Astrocyte (in vitro differentiated cells and primary cell): ENCODE measurements around the gene ORC4. TPM values are rescaled to one million over a fixed set of nuclear protein-coding genes. Genes with fewer than 3 reads are reported as not detected.

Experiments
- DNase-seq: peaks from one replicate; pipeline ENCODE4 v3.0.0-alpha.2; 2010; ENCODE audit warnings: low read depth
- FAIRE-seq: peaks from 2 replicates; lab custom pipeline; 2011; peaks lifted over from hg19 to GRCh38; lab: Jason Lieb, UNC
- H2AFZ ChIP-seq: 2 replicates; pipeline ENCODE4 v1.6.0; 2012; ENCODE audit warnings: low read depth, low read length, inconsistent platforms
- H3K27ac ChIP-seq: 2 replicates; pipeline ENCODE4 v1.5.1; 2011; ENCODE audit warnings: low read depth, low read length, inconsistent platforms
- H3K27me3 ChIP-seq: 2 replicates; pipeline ENCODE4 v1.6.0; 2011; ENCODE audit warnings: low read length, inconsistent platforms; ENCODE audit not compliant: insufficient read depth
- H3K36me3 ChIP-seq: 2 replicates; pipeline ENCODE4 v1.5.1; 2011; ENCODE audit warnings: low read length, inconsistent platforms; ENCODE audit not compliant: insufficient read depth
- H3K4me1 ChIP-seq: 2 replicates; pipeline ENCODE4 v1.5.1; 2011; ENCODE audit warnings: low read length, inconsistent platforms; ENCODE audit not compliant: insufficient read depth
- H3K4me2 ChIP-seq: 2 replicates; pipeline ENCODE4 v1.6.0; 2012; ENCODE audit warnings: low read length, inconsistent platforms
- H3K4me3 ChIP-seq: 2 replicates; pipeline ENCODE4 v1.5.1; 2011; ENCODE audit warnings: low read depth, mild to moderate bottlenecking, low read length, inconsistent platforms; ENCODE audit not compliant: insufficient read depth
- H3K79me2 ChIP-seq: 2 replicates; pipeline ENCODE4 v1.6.0; 2012; ENCODE audit warnings: mild to moderate bottlenecking, low read length, inconsistent platforms; ENCODE audit not compliant: insufficient read depth
- H3K9ac ChIP-seq: 2 replicates; pipeline ENCODE4 v1.6.0; 2012; ENCODE audit warnings: mild to moderate bottlenecking, low read length, inconsistent platforms
- H3K9me3 ChIP-seq: 2 replicates; pipeline ENCODE4 v1.5.1; 2012; ENCODE audit warnings: low read depth, mild to moderate bottlenecking, low read length, inconsistent platforms; ENCODE audit not compliant: insufficient read depth
- H4K20me1 ChIP-seq: 2 replicates; pipeline ENCODE4 v1.6.0; 2012; ENCODE audit warnings: low read length, inconsistent platforms; ENCODE audit not compliant: insufficient read depth
- H3K27ac Mint-ChIP-seq: one replicate; pipeline ENCODE4 v1.8.0; 2021; ENCODE audit warnings: mild to moderate bottlenecking, mixed read lengths; ENCODE audit not compliant: unreplicated experiment
- H3K27me3 Mint-ChIP-seq: one replicate; pipeline ENCODE4 v1.8.0; 2021; ENCODE audit warnings: low read depth, mixed read lengths; ENCODE audit not compliant: unreplicated experiment
- H3K36me3 Mint-ChIP-seq: one replicate; pipeline ENCODE4 v1.8.0; 2021; ENCODE audit warnings: low read depth, mixed read lengths; ENCODE audit not compliant: unreplicated experiment
- H3K4me1 Mint-ChIP-seq: one replicate; pipeline ENCODE4 v1.8.0; 2021; ENCODE audit warnings: low read depth, mixed read lengths; ENCODE audit not compliant: unreplicated experiment
- H3K4me3 Mint-ChIP-seq: one replicate; pipeline ENCODE4 v1.8.0; 2021; ENCODE audit warnings: mild to moderate bottlenecking, moderate library complexity, mixed read lengths; ENCODE audit not compliant: unreplicated experiment
- H3K9me3 Mint-ChIP-seq: one replicate; pipeline ENCODE4 v1.8.0; 2021; ENCODE audit warnings: mild to moderate bottlenecking, mixed read lengths; ENCODE audit not compliant: unreplicated experiment
- CTCF ChIP-seq: IDR thresholded peaks from 2 replicates; pipeline ENCODE4 v1.5.1; 2011; ENCODE audit warnings: low read depth, mild to moderate bottlenecking, inconsistent platforms, low read length, moderate library complexity; ENCODE audit not compliant: insufficient read depth
- EZH2 ChIP-seq: IDR thresholded peaks from 2 replicates; pipeline ENCODE4 v1.6.1; 2012; ENCODE audit warnings: mild to moderate bottlenecking, low read length, inconsistent platforms; ENCODE audit not compliant: insufficient read depth
- total RNA-seq: library from RNA; stranded (reverse); gene quantifications from 2 replicates; pipeline ENCODE4 v1.2.1, GENCODE V29; 2021

Gene ORC4
- total RNA-seq, 1 donor from 2014 or later: 43.8 TPM

GRCh38 chr2:148021886-148022285 is 1.3 kb upstream of the ORC4 start:
- H3K9me3 ChIP-seq: no peaks in the 10 kb centered on the region
- H3K9ac ChIP-seq: peak overlapping the region; percentile 96
- H3K4me3 ChIP-seq: peak overlapping the region; percentile 96
- no peaks in the 10 kb centered on the region for H3K36me3 Mint-ChIP-seq
- peaks cover 8% of the 10 kb centered on the region for H3K4me1 ChIP-seq
- H3K27ac ChIP-seq: peak overlapping the region; percentile 90
- H2AFZ ChIP-seq: no peak overlapping the region
- H3K79me2 ChIP-seq: peaks cover 95% of the 10 kb centered on the region
- H3K9me3 Mint-ChIP-seq: no peaks in the 10 kb centered on the region
- peaks cover 20% of the 10 kb centered on the region for H3K4me1 Mint-ChIP-seq
- peak overlapping the region; percentile 100 for H3K4me3 Mint-ChIP-seq
- FAIRE-seq (no peak), DNase-seq (no peak)
- peak overlapping the region; percentile 89 for H3K27ac Mint-ChIP-seq
- H3K27me3 Mint-ChIP-seq: no peaks in the 10 kb centered on the region
- H4K20me1 ChIP-seq: peaks cover 25% of the 10 kb centered on the region
- H3K36me3 ChIP-seq: no peaks in the 10 kb centered on the region
- H3K27me3 ChIP-seq: no peaks in the 10 kb centered on the region
- TF ChIP-seq EZH2: no peak
- TF ChIP-seq CTCF: no peak
- peak overlapping the region; percentile 95 for H3K4me2 ChIP-seq

- Histone ChIP-seq H3K9ac (peak within 1 kb of the TSS; percentile 96), H2AFZ (peak within 1 kb of the TSS; percentile 99), H3K27me3 (no peaks in the 10 kb centered on the region), H3K27ac (peak within 1 kb of the TSS; percentile 90), H3K4me1 (peaks cover 8% of the 10 kb centered on the region), H3K4me3 (peak within 1 kb of the TSS; percentile 96), H3K79me2 (peaks cover 95% of the 10 kb centered on the region), H3K4me2 (peak within 1 kb of the TSS; percentile 95), H3K36me3 (no peaks in the 10 kb centered on the region), H4K20me1 (peaks cover 23% of the 10 kb centered on the region), H3K9me3 (no peaks in the 10 kb centered on the region)
- H3K9me3 Mint-ChIP-seq: no peaks in the 10 kb centered on the region
- H3K4me3 Mint-ChIP-seq: peak within 1 kb of the TSS; percentile 100
- DNase-seq (peak; percentile 45), FAIRE-seq (no peak)
- peak within 1 kb of the TSS; percentile 89 for H3K27ac Mint-ChIP-seq
- no peaks in the 10 kb centered on the region for H3K27me3 Mint-ChIP-seq
- H3K4me1 Mint-ChIP-seq: peaks cover 17% of the 10 kb centered on the region
- H3K36me3 Mint-ChIP-seq: no peaks in the 10 kb centered on the region
- no peak for TF ChIP-seq EZH2
- TF ChIP-seq CTCF: no peak
These were observed 723 bp upstream of the ORC4 start, which contains the start of gene MBD5 for GRCh38 chr2:148021059-148021861. TSS of gene MBD5 (plus strand) at chr2:148021091.

DNA sequence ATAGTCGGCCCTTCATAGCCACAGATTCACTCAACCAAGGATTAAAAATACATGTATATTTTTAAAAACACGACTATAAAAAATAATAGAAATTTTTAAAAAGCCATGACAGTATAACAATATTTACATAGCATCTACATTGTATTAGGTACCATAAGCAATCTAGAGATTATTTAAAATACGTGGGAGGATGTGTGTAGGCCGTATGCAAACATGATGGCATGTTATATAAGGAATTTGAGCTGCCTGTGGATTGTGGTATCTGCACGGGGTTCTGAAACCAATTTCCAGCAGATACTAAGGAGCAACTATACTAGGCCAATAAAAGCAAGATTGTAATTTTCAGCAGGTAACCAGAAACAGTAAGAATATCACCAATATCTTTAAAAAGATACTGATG is 5.9 kb downstream of the ORC4 start:
- H3K4me2 ChIP-seq: no peak overlapping the region
- H3K27ac ChIP-seq: no peak overlapping the region
- Mint-ChIP-seq H3K9me3 (no peaks in the 10 kb centered on the region), H3K36me3 (no peaks in the 10 kb centered on the region), H3K27me3 (no peaks in the 10 kb centered on the region), H3K27ac (no peak overlapping the region), H3K4me1 (peaks cover 12% of the 10 kb centered on the region), H3K4me3 (no peak overlapping the region)
- no peaks in the 10 kb centered on the region for H3K27me3 ChIP-seq
- no peaks in the 10 kb centered on the region for H3K4me1 ChIP-seq
- H3K79me2 ChIP-seq: peaks cover 98% of the 10 kb centered on the region
- H3K4me3 ChIP-seq: no peak overlapping the region
- TF ChIP-seq CTCF (no peak), EZH2 (no peak)
- DNase-seq (no peak), FAIRE-seq (no peak)
- no peaks in the 10 kb centered on the region for H3K36me3 ChIP-seq
- H2AFZ ChIP-seq: no peak overlapping the region
- H3K9ac ChIP-seq: no peak overlapping the region
- no peaks in the 10 kb centered on the region for H3K9me3 ChIP-seq
- H4K20me1 ChIP-seq: peaks cover 47% of the 10 kb centered on the region
